ENCODE results near the gene MYL12A. TPM values are rescaled to one million over a fixed set of nuclear protein-coding genes. Genes with fewer than 3 reads are reported as not detected.
"Not testable (repeated sequence)": the region's sequence is repeated elsewhere in the genome, so short reads cannot be mapped to it uniquely, and the experiment has no call there.

The MYL12A gene
- total RNA-seq, 2 experiments from 2014 or later, result 1,118 to 1,119 TPM

DNA sequence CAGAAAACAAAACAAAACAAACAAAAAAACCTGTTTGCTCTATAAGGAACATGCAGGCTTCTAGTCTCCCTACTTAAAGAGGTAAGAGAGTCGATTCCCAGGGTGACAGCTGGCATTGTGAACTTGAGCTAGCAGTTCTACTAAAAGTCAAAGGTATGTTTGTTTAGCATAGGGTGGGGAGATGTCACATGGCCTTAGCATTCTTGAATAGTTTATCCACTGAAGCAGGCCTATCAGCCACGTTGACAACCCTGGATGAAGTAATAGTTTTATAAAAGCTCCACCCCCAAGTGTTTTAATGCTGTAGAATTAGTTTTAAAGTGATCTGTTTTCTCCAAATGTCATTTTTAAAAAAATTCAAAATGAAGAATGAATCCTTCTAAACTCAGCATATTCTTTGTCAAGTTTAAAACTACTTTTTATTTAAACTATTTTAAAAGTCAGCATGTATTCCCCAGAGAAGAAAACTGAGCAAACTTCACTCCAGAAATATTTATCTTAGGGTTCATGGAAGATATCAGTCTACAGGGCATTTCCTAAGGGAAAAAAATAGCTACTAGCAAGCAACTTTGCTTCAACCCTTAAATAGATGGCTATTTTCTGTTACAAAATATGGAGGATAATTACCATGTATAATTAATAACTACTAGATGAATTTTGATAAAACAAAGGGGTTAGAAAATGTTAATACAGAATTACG is 29.5 kb upstream of the MYL12A start:
- no peak for DNase-seq
- CTCF ChIA-PET, result no interaction called here
- H3K27me3 Mint-ChIP-seq, result no peaks in the 10 kb centered on the region
- H3K4me3 Mint-ChIP-seq, result no peak overlapping the region
- POLR2A ChIA-PET, result no interaction called here
- peaks cover 9% of the 10 kb centered on the region for H3K4me1 Mint-ChIP-seq
- no peak overlapping the region for H3K27ac Mint-ChIP-seq
- H3K9me3 Mint-ChIP-seq, result no peaks in the 10 kb centered on the region
- H3K36me3 Mint-ChIP-seq (ENCODE audit: low read depth), result no peaks in the 10 kb centered on the region

GRCh38 chr18:3218819-3219218 is 28.8 kb upstream of the MYL12A start:
- DNase-seq, result no peak
- H3K36me3 Mint-ChIP-seq (ENCODE audit: low read depth), result no peaks in the 10 kb centered on the region
- H3K9me3 Mint-ChIP-seq, result no peaks in the 10 kb centered on the region
- no peak overlapping the region for H3K4me3 Mint-ChIP-seq
- CTCF ChIA-PET, result no interaction called here
- POLR2A ChIA-PET, result no interaction called here
- H3K4me1 Mint-ChIP-seq, result peaks cover 8% of the 10 kb centered on the region
- H3K27ac Mint-ChIP-seq, result no peak overlapping the region
- no peaks in the 10 kb centered on the region for H3K27me3 Mint-ChIP-seq

GRCh38 chr18:3219241-3219630 is 28.4 kb upstream of the MYL12A start:
- Mint-ChIP-seq H3K36me3 (ENCODE audit: low read depth) (no peaks in the 10 kb centered on the region), H3K27me3 (no peaks in the 10 kb centered on the region), H3K4me1 (peaks cover 6% of the 10 kb centered on the region), H3K9me3 (no peaks in the 10 kb centered on the region), H3K4me3 (no peak overlapping the region), H3K27ac (no peak overlapping the region)
- ChIA-PET POLR2A (interaction anchor here (1.1 kb wide), 1 partner anchor 26 kb away, joined by 3 read pairs; no protein-coding TSS in a partner anchor), CTCF (no interaction called here)
- DNase-seq, result no peak

DNA sequence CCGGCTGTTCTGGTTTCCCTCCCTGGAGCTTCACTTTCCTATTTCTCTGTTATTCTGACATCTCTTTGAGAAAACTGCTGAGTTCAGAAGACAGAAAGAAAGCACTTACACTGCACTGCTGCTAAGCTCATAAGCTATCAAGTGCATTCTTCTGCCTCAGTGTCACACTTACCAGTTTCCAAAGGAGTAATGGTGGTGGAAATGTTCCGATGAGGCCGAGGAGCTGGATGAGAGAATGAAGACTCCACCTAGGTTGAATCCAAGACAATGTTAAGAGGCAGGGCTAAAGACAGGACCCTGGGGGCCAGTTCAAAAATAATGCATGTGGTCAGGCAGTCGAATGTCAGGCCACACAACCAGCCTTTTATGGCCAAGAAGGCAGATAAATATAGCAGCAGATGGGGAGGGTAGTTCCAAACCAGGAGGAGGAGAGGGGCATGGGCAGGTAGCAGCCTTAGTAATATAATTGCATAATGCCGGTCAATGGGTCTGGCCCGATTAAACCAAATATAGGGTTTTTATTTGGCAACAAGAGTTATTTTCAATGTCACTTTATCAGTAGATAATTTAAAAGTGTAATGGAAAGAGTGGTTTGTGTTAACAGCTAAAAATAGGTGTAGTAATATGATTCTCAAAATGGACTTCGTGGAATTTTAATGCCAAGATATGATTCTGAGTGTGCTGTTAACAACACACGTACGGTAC is 27.8 kb upstream of the MYL12A start, which contains the start of gene MYOM1:
Gene MYOM1, minus strand, starts transcription at position 338 of the 705 bp plus-strand sequence. CDS start 4,745 bp downstream, outside the sequence.
- POLR2A ChIA-PET, result interaction anchor here (1.1 to 1.5 kb wide), 2 partner anchors 26 to 41 kb away, joined by 3 read pairs; no protein-coding TSS in a partner anchor
- H3K36me3 Mint-ChIP-seq (ENCODE audit: low read depth), result no peaks in the 10 kb centered on the region
- H3K27ac Mint-ChIP-seq, result no peak within 1 kb of the TSS

GRCh38 chr18:3220868-3221267 is 26.7 kb upstream of the MYL12A start:
- H3K36me3 Mint-ChIP-seq (ENCODE audit: low read depth); H3K4me1 Mint-ChIP-seq: not testable (repeated sequence)

More for the DNA sequence above, 27.8 kb upstream of the MYL12A start, which contains the start of gene MYOM1:
- DNase-seq, result no peak
- Mint-ChIP-seq H3K27me3 (no peaks in the 10 kb centered on the region), H3K4me1 (peaks cover 6% of the 10 kb centered on the region), H3K4me3 (no peak within 1 kb of the TSS), H3K9me3 (no peaks in the 10 kb centered on the region)
- CTCF ChIA-PET, result interaction anchor here (1.1 kb wide), 1 partner anchor 26 kb away, joined by 5 read pairs; no protein-coding TSS in a partner anchor

DNA sequence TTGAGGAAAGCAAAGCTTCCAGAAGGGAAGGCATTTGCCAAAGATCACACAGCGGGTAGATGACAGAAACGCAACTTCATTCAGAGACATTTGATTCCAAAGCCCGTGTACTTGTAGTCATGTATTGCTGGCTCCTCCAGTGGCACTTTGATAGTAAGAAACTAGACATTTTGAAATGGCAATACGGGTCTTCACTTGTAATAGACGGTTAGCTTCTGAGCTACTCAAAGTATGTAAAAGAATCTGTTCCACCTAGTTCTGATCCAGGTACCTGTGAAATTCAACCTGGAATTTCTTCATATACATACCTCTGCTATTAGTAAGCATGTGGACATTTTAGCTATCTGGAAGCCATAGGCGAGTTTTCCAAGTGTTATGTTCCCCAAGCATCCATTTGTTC is 26.1 kb upstream of the MYL12A start:
- Mint-ChIP-seq H3K27ac (no peak overlapping the region), H3K36me3 (ENCODE audit: low read depth) (no peaks in the 10 kb centered on the region), H3K4me1 (peaks cover 6% of the 10 kb centered on the region), H3K9me3 (no peaks in the 10 kb centered on the region), H3K4me3 (no peak overlapping the region), H3K27me3 (no peaks in the 10 kb centered on the region)
- POLR2A ChIA-PET, result interaction anchor here (1.2 kb wide), 1 partner anchor 26 kb away, joined by 3 read pairs; the partner anchor contains the start of gene MYL12A
- CTCF ChIA-PET, result interaction anchor here (1.1 to 1.2 kb wide), 2 partner anchors 93 to 227 kb away, joined by 3 to 4 read pairs; no protein-coding TSS in a partner anchor
- DNase-seq, result no peak

More at GRCh38 chr18:3220868-3221267, 26.7 kb upstream of the MYL12A start:
- H3K27ac Mint-ChIP-seq, H3K27me3 Mint-ChIP-seq, DNase-seq, H3K4me3 Mint-ChIP-seq, H3K9me3 Mint-ChIP-seq: not testable (repeated sequence)
- CTCF ChIA-PET, result interaction anchor here (1.1 kb wide), 1 partner anchor 24 kb away, joined by 5 read pairs; no protein-coding TSS in a partner anchor
- POLR2A ChIA-PET, result interaction anchor here (1.2 to 1.5 kb wide), 2 partner anchors 27 to 40 kb away, joined by 3 read pairs; partner anchors contain the start of gene MYL12A

- Mint-ChIP-seq H3K4me1 (peaks cover 7% of the 10 kb centered on the region), H3K36me3 (ENCODE audit: low read depth) (no peaks in the 10 kb centered on the region), H3K27ac (no peak overlapping the region), H3K27me3 (no peaks in the 10 kb centered on the region), H3K9me3 (no peaks in the 10 kb centered on the region), H3K4me3 (no peak overlapping the region)
- DNase-seq, result no peak
- POLR2A ChIA-PET, result interaction anchor here (1.1 to 1.8 kb wide), 2 partner anchors 22 to 25 kb away, joined by 3 to 4 read pairs; partner anchors contain the start of gene MYL12A
- CTCF ChIA-PET, result interaction anchor here (0.6 to 1.9 kb wide), 2 partner anchors 23 to 235 kb away, joined by 3 to 5 read pairs; no protein-coding TSS in a partner anchor
Measured at GRCh38 chr18:3223356-3223755, 24.2 kb upstream of the MYL12A start.

DNA sequence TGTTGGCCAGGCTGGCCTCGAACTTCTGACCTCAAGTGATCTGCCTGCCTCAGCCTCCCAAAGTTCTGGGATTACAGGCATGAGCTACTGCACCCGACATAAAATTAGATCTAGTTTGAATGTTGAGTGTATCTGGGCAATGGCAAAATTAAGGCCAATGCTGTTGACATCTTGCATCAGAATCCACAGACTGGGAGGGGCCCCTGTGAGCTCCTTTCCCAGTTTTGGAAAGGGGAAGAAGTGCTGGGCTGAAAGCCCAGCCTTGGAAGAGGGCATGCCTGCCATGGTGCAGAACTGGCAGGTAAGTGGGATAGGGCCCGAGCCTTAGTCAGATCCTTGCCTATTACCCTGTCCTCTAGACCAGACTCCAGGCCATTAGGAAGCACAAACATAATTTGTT is 23.4 kb upstream of the MYL12A start:
- ChIA-PET CTCF (interaction anchor here (0.7 to 1.9 kb wide), 2 partner anchors 12 to 22 kb away, joined by 3 to 5 read pairs; no protein-coding TSS in a partner anchor), POLR2A (interaction anchor here (0.6 to 1.8 kb wide), 2 partner anchors 12 to 24 kb away, joined by 3 to 4 read pairs; partner anchors contain the start of gene MYL12A)
- no peaks in the 10 kb centered on the region for H3K27me3 Mint-ChIP-seq

DNA sequence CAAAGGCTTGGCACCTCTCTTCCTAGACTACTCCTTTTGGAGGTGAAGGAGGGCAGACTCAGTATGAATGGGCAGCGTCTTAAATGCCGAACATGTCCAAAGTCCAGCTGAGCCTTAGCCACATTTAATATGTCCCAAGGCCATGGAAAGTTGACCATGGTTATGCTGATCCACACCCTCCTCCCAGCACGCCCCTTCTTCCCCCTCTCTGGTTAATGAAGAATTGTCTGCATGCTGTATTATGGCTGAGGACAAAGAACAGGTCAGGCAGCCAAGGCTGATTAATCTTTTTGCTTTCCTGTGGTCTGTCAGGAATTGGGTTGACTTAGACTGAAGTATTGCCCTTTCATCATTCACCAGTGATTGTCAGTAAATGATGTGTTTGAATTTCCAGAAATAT is 22.0 kb upstream of the MYL12A start:
- Mint-ChIP-seq H3K9me3 (no peaks in the 10 kb centered on the region), H3K36me3 (ENCODE audit: low read depth) (no peaks in the 10 kb centered on the region), H3K27ac (no peak overlapping the region), H3K4me3 (no peak overlapping the region), H3K4me1 (peaks cover 8% of the 10 kb centered on the region), H3K27me3 (no peaks in the 10 kb centered on the region)
- ChIA-PET POLR2A (interaction anchor here (0.6 kb wide), 1 partner anchor 350 kb away, joined by 3 read pairs; no protein-coding TSS in a partner anchor), CTCF (no interaction called here)
- no peak for DNase-seq

More for the DNA sequence above, 23.4 kb upstream of the MYL12A start:
- DNase-seq, result no peak
- H3K27ac Mint-ChIP-seq, result no peak overlapping the region
- no peaks in the 10 kb centered on the region for H3K36me3 Mint-ChIP-seq (ENCODE audit: low read depth)
- no peaks in the 10 kb centered on the region for H3K9me3 Mint-ChIP-seq
- H3K4me3 Mint-ChIP-seq, result no peak overlapping the region
- peaks cover 8% of the 10 kb centered on the region for H3K4me1 Mint-ChIP-seq

- Mint-ChIP-seq H3K9me3 (no peaks in the 10 kb centered on the region), H3K4me1 (peaks cover 8% of the 10 kb centered on the region), H3K27ac (no peak overlapping the region), H3K27me3 (no peaks in the 10 kb centered on the region), H3K36me3 (ENCODE audit: low read depth) (no peaks in the 10 kb centered on the region), H3K4me3 (no peak overlapping the region)
- no peak for DNase-seq
- ChIA-PET POLR2A (no interaction called here), CTCF (no interaction called here)
Measured at GRCh38 chr18:3226048-3226447, 21.6 kb upstream of the MYL12A start.

GRCh38 chr18:3230401-3231334 is 16.9 kb upstream of the MYL12A start:
- Mint-ChIP-seq H3K36me3 (ENCODE audit: low read depth) (no peaks in the 10 kb centered on the region), H3K4me1 (peaks cover 2% of the 10 kb centered on the region), H3K9me3 (no peaks in the 10 kb centered on the region), H3K27ac (no peak overlapping the region), H3K27me3 (no peaks in the 10 kb centered on the region), H3K4me3 (no peak overlapping the region)
- ChIA-PET POLR2A (no interaction called here), CTCF (interaction anchor here (0.7 to 0.8 kb wide), 2 partner anchors 16 to 154 kb away, joined by 3 to 4 read pairs; no protein-coding TSS in a partner anchor)
- DNase-seq, result no peak

- POLR2A ChIA-PET, result no interaction called here
- CTCF ChIA-PET, result no interaction called here
- Mint-ChIP-seq H3K27ac (no peak overlapping the region), H3K4me1 (peaks cover 2% of the 10 kb centered on the region), H3K36me3 (ENCODE audit: low read depth) (no peaks in the 10 kb centered on the region), H3K9me3 (no peaks in the 10 kb centered on the region), H3K27me3 (no peaks in the 10 kb centered on the region), H3K4me3 (no peak overlapping the region)
- DNase-seq, result no peak
Measured at GRCh38 chr18:3233004-3233403, 14.6 kb upstream of the MYL12A start.

Data from activated CD4-positive, alpha-beta memory T cell treated with anti-CD3 and anti-CD28 coated beads, Interleukin-2, amount 10 ng/mL, durations not matched to agents 7 days and 5 days (primary cell).